Measurements from ENCODE around the gene DHDH. TPM values are rescaled to one million over a fixed set of nuclear protein-coding genes. Genes with fewer than 3 reads are reported as not detected.

The DHDH gene
- polyA plus RNA-seq, 1 experiment = not detected

GRCh38 chr19:48958006-48958405, 24.5 kb downstream of the DHDH start:
- POLR2A ChIA-PET = interaction anchor here (0.6 kb wide), 1 partner anchor 21 kb away, joined by 6 read pairs; no protein-coding TSS in a partner anchor
- CTCF ChIA-PET = no interaction called here
- TF ChIP-seq CTCF (IDR thresholded peaks at IDR 0.05; ENCODE audit: insufficient read depth, low read depth, low read length) = no peak
- H3K36me3 ChIP-seq (ENCODE audit: control insufficient read depth, insufficient read depth, low read length) = peaks cover 11% of the 10 kb centered on the region
- no peak overlapping the region for H3K4me3 ChIP-seq (ENCODE audit: low read depth, low read length)
- no peaks in the 10 kb centered on the region for H3K27me3 ChIP-seq (ENCODE audit: control insufficient read depth, insufficient read depth, low read length)
- no peak for DNase-seq (ENCODE audit: low read depth)

GRCh38 chr19:48959341-48960239, 26.1 kb downstream of the DHDH start:
- no peak for DNase-seq (ENCODE audit: low read depth)
- Histone ChIP-seq H3K4me3 (ENCODE audit: low read depth, low read length) (no peak overlapping the region), H3K27me3 (ENCODE audit: control insufficient read depth, insufficient read depth, low read length) (no peaks in the 10 kb centered on the region), H3K36me3 (ENCODE audit: control insufficient read depth, insufficient read depth, low read length) (peaks cover 11% of the 10 kb centered on the region)
- no peak for TF ChIP-seq CTCF (IDR thresholded peaks at IDR 0.05; ENCODE audit: insufficient read depth, low read depth, low read length)
- ChIA-PET CTCF (interaction anchor here (0.7 kb wide), 1 partner anchor 29 kb away, joined by 3 read pairs; no protein-coding TSS in a partner anchor), POLR2A (no interaction called here)

- POLR2A ChIA-PET = no interaction called here
- no peak for DNase-seq (ENCODE audit: low read depth)
- no peak overlapping the region for H3K4me3 ChIP-seq (ENCODE audit: low read depth, low read length)
- CTCF ChIA-PET = no interaction called here
- no peaks in the 10 kb centered on the region for H3K27me3 ChIP-seq (ENCODE audit: control insufficient read depth, insufficient read depth, low read length)
- H3K36me3 ChIP-seq (ENCODE audit: control insufficient read depth, insufficient read depth, low read length) = peaks cover 16% of the 10 kb centered on the region
- TF ChIP-seq CTCF (IDR thresholded peaks at IDR 0.05; ENCODE audit: insufficient read depth, low read depth, low read length) = no peak
Observed at GRCh38 chr19:48961051-48961649, 27.7 kb downstream of the DHDH start.

GRCh38 chr19:48961673-48962028, 28.2 kb downstream of the DHDH start:
- H3K36me3 ChIP-seq (ENCODE audit: control insufficient read depth, insufficient read depth, low read length) = peaks cover 19% of the 10 kb centered on the region
- H3K27me3 ChIP-seq (ENCODE audit: control insufficient read depth, insufficient read depth, low read length) = no peaks in the 10 kb centered on the region
- DNase-seq (ENCODE audit: low read depth) = no peak
- TF ChIP-seq CTCF (IDR thresholded peaks at IDR 0.05; ENCODE audit: insufficient read depth, low read depth, low read length) = no peak
- no peak overlapping the region for H3K4me3 ChIP-seq (ENCODE audit: low read depth, low read length)
- CTCF ChIA-PET = interaction anchor here (0.8 kb wide), 1 partner anchor 339 kb away, joined by 3 read pairs; no protein-coding TSS in a partner anchor
- POLR2A ChIA-PET = interaction anchor here (0.5 kb wide), 1 partner anchor 123 kb away, joined by 3 read pairs; no protein-coding TSS in a partner anchor

Measured in BJ (cell line).